IMR-90 (cell line): ENCODE measurements around the gene GPR173. TPM values are rescaled to one million over a fixed set of nuclear protein-coding genes. Genes with fewer than 3 reads are reported as not detected.

Experiments used
- ATAC-seq: fragments of 200-7000 bp; cut with Tn5 transposase; 2 replicates; pipeline ENCODE4 v1.9.1; 2020; ENCODE audit warnings: low read depth, mild to moderate bottlenecking, moderate library complexity
- BruUV-seq: library from RNA; stranded (reverse); fragments of 400-500 nt; replicated peaks from 2 replicates; lab custom pipeline; 2021; lab: Mats Ljungman, UMichigan
- CTCF ChIA-PET: fragments of 300-600 bp; formaldehyde crosslinking; extraction: SDS; loops from one replicate; lab custom pipeline; 2021; ENCODE audit warnings: antibody characterized with exemption; lab: Yijun Ruan, JAX
- POLR2A ChIA-PET: fragments of 300-600 bp; sonication (Branson Sonifier 250); formaldehyde crosslinking; loops from one replicate; lab custom pipeline; 2022; ENCODE audit warnings: antibody characterized with exemption; ENCODE audit not compliant: unreplicated experiment; lab: Charles Lee
- DNase-seq: peaks from one replicate; pipeline ENCODE4 v3.0.0; 2013
- H2AFZ ChIP-seq: replicated peaks from 2 replicates; pipeline ENCODE3; 2013; ENCODE audit warnings: low read length, mild to moderate bottlenecking; ENCODE audit not compliant: poor library complexity
- H2AK5ac ChIP-seq: 2 replicates; pipeline ENCODE4 v1.6.1; 2013; ENCODE audit warnings: low read depth, low read length, inconsistent platforms
- H2AK9ac ChIP-seq: replicated peaks from 2 replicates; pipeline ENCODE3; 2013; ENCODE audit warnings: mild to moderate bottlenecking, low read depth, low read length, moderate library complexity; ENCODE audit not compliant: poor library complexity
- H2BK120ac ChIP-seq: 2 replicates; pipeline ENCODE4 v1.6.1; 2013; ENCODE audit warnings: low read depth, low read length, inconsistent platforms
- H2BK15ac ChIP-seq: 3 replicates; pipeline ENCODE4 v1.6.1; 2013; ENCODE audit warnings: low read depth, low read length, inconsistent platforms
- H2BK20ac ChIP-seq: 2 replicates; pipeline ENCODE4 v1.6.1; 2013; ENCODE audit warnings: low read depth, mild to moderate bottlenecking, inconsistent platforms, low read length, moderate library complexity
- H2BK5ac ChIP-seq: 2 replicates; pipeline ENCODE4 v1.6.1; 2013; ENCODE audit warnings: mild to moderate bottlenecking, low read depth, low read length, inconsistent platforms; ENCODE audit not compliant: poor library complexity, severe bottlenecking
- H3K14ac ChIP-seq: replicated peaks from 2 replicates; pipeline ENCODE4 v1.6.1; 2013; ENCODE audit warnings: low read depth, low read length, inconsistent platforms
- H3K18ac ChIP-seq: 2 replicates; pipeline ENCODE4 v1.6.1; 2013; ENCODE audit warnings: low read depth, low read length, control low read depth
- H3K23ac ChIP-seq: 2 replicates; pipeline ENCODE4 v1.6.1; 2013; ENCODE audit warnings: low read depth, low read length, inconsistent platforms
- H3K27ac ChIP-seq: 2 replicates; pipeline ENCODE4 v1.5.1; 2013; ENCODE audit warnings: mild to moderate bottlenecking, control low read depth, low read length; ENCODE audit not compliant: insufficient read depth
- H3K27me3 ChIP-seq: 2 replicates; pipeline ENCODE4 v1.6.1; 2013; ENCODE audit warnings: low read length; ENCODE audit not compliant: control insufficient read depth, insufficient read depth
- H3K36me3 ChIP-seq: 2 replicates; pipeline ENCODE4 v1.6.1; 2013; ENCODE audit warnings: low read length, mixed read lengths; ENCODE audit not compliant: control insufficient read depth, insufficient read depth
- H3K4ac ChIP-seq: 2 replicates; pipeline ENCODE4 v1.6.1; 2013; ENCODE audit warnings: low read depth, low read length, inconsistent platforms
- H3K4me1 ChIP-seq: 2 replicates; pipeline ENCODE4 v1.6.1; 2013; ENCODE audit warnings: low read length, mixed read lengths; ENCODE audit not compliant: control insufficient read depth, insufficient read depth
- H3K4me2 ChIP-seq: 2 replicates; pipeline ENCODE4 v1.6.1; 2013; ENCODE audit warnings: low read depth, mild to moderate bottlenecking, control low read depth, low read length, moderate library complexity
- H3K4me3 ChIP-seq: 2 replicates; pipeline ENCODE4 v1.5.1; 2013; ENCODE audit warnings: low read depth, mild to moderate bottlenecking, control low read depth, low read length, moderate library complexity; ENCODE audit not compliant: insufficient read depth
- H3K56ac ChIP-seq: 2 replicates; pipeline ENCODE4 v1.6.1; 2013; ENCODE audit warnings: low read length, inconsistent platforms; ENCODE audit not compliant: insufficient read depth; ENCODE audit errors: extremely low read depth
- H3K79me1 ChIP-seq, 2 experiments: 2 replicates each; pipeline ENCODE4 v1.6.1; 2013; ENCODE audit warnings: low read length in 2 of 2, inconsistent platforms in 1 of 2, low read depth in 1 of 2
- H3K9ac ChIP-seq: 2 replicates; pipeline ENCODE4 v1.6.1; 2013; ENCODE audit warnings: low read depth, low read length, control low read depth
- H3K9me1 ChIP-seq: 2 replicates; pipeline ENCODE4 v1.6.1; 2013; ENCODE audit warnings: low read length, inconsistent platforms; ENCODE audit not compliant: insufficient read depth
- H3K9me3 ChIP-seq: 2 replicates; pipeline ENCODE4 v1.6.1; 2013; ENCODE audit warnings: low read length; ENCODE audit not compliant: control insufficient read depth, insufficient read depth
- H4K20me1 ChIP-seq: 2 replicates; pipeline ENCODE4 v1.6.1; 2013; ENCODE audit warnings: low read length, inconsistent platforms; ENCODE audit not compliant: insufficient read depth
- H4K5ac ChIP-seq: 2 replicates; pipeline ENCODE4 v1.6.1; 2013; ENCODE audit warnings: mild to moderate bottlenecking, low read depth, low read length, control low read depth
- H4K8ac ChIP-seq, 2 experiments: 2 replicates each; pipeline ENCODE4 v1.6.1; 2013; ENCODE audit warnings: low read depth in 2 of 2, low read length in 2 of 2, control low read depth in 1 of 2, inconsistent platforms in 1 of 2
- H4K91ac ChIP-seq: 2 replicates; pipeline ENCODE4 v1.6.1; 2013; ENCODE audit warnings: low read depth, low read length, inconsistent platforms; ENCODE audit not compliant: insufficient read depth
- BHLHE40 ChIP-seq: fragments of 150-350 bp; IDR thresholded peaks from 2 replicates; pipeline ENCODE4 v1.6.1; 2016; ENCODE audit warnings: mild to moderate bottlenecking, low read depth, low read length
- SMC3 ChIP-seq: fragments of 150-350 bp; IDR thresholded peaks from 2 replicates; pipeline ENCODE4 v1.6.1; 2016; ENCODE audit warnings: low read depth, mild to moderate bottlenecking, antibody characterized with exemption, low read length, moderate library complexity
- WGBS, 2 experiments: methylation state at CpG; one replicate each; pipeline versions ENCODE4 v1.1.5 to v1.1.7; 2013; ENCODE audit warnings: missing lambda C conversion rate in 2 of 2; ENCODE audit not compliant: insufficient read length in 1 of 2; ENCODE audit errors: extremely low coverage in 2 of 2; 5-methylcytosine and 5-hydroxymethylcytosine counted together
- dilution Hi-C: fragments of 300-500 bp; cut with HindIII; formaldehyde crosslinking; loops from one replicate; pipeline ENCODE4 v1.14.3; 2018; ENCODE audit warnings: low sequenced_read_pairs; ENCODE audit not compliant: unreplicated experiment
- in situ Hi-C: fragments of 300-500 bp; cut with MboI; formaldehyde crosslinking; loops from 3 replicates; pipeline ENCODE4 v1.14.3; 2019; ENCODE audit warnings: low sequenced_read_pairs, inconsistent platforms, mixed read lengths
- intact Hi-C: fragments of 100-400 bp; cut with micrococcal nuclease; formaldehyde crosslinking; loops from 2 replicates; pipeline ENCODE4 v1.10.0; 2022
- polyA plus RNA-seq, 3 experiments: library from polyadenylated mRNA; depleted of rRNA; stranded (reverse); fragments of >200 nt; gene quantifications; 2 replicates each; pipeline ENCODE4 v1.2.3, GENCODE V29; 2012; ENCODE audit warnings: low replicate concordance in 1 of 3
- total RNA-seq: library from RNA; depleted of rRNA; stranded (reverse); fragments of >200 nt; gene quantifications from 2 replicates; pipeline ENCODE4 v1.2.3, GENCODE V29; 2012

Gene GPR173
- total and polyA plus RNA-seq, 2 of the 4 experiments (the other 2 are of a cell fraction), result 0.90 to 6.1 TPM

- dilution Hi-C loops (no loop called here), intact Hi-C loops (no loop called here), in situ Hi-C loops (no loop called here)
- no peak overlapping the region for H3K23ac ChIP-seq
- H3K56ac ChIP-seq, result no peak overlapping the region
- no peak overlapping the region for H3K27ac ChIP-seq
- ATAC-seq (no peak), DNase-seq (no peak)
- no TSS peak for BruUV-seq
- H2AK5ac ChIP-seq, result no peak overlapping the region
- no peak overlapping the region for H3K4ac ChIP-seq
- no peak overlapping the region for H2BK120ac ChIP-seq
- H3K27me3 ChIP-seq, result peaks cover 14% of the 10 kb centered on the region
- H3K9ac ChIP-seq, result no peak overlapping the region
- H4K91ac ChIP-seq, result no peak overlapping the region
- H2BK5ac ChIP-seq, result no peak overlapping the region
- CTCF ChIA-PET, result no interaction called here
- no peak overlapping the region for H2AFZ ChIP-seq
- no peaks in the 10 kb centered on the region for H3K36me3 ChIP-seq
- no peak overlapping the region for H3K4me2 ChIP-seq
- H3K9me1 ChIP-seq, result 0 out of 2 replicates have a peak, but pooled peaks cover under 1% of the 10 kb centered on the region
- H3K14ac ChIP-seq, result no peak overlapping the region
- TF ChIP-seq BHLHE40 (no peak), SMC3 (no peak)
- H4K20me1 ChIP-seq, result peaks cover 6% of the 10 kb centered on the region; the same call in 1 of the 2 replicates
- H3K4me3 ChIP-seq, result no peak overlapping the region
- no peak overlapping the region for H2BK20ac ChIP-seq
- H4K8ac ChIP-seq, result no peak overlapping the region
- no peak overlapping the region for H4K5ac ChIP-seq
- peaks cover 1% of the 10 kb centered on the region; the same call in 1 of the 2 replicates for H3K4me1 ChIP-seq
- H2AK9ac ChIP-seq, result no peak overlapping the region
- H2BK15ac ChIP-seq, result no peak overlapping the region
- POLR2A ChIA-PET, result no interaction called here
- H3K18ac ChIP-seq, result no peak overlapping the region
- WGBS, 2 experiments, result no CpG with 5 or more reads among the region's 5 CpGs
- H3K79me1 ChIP-seq, result peaks cover 0 to 10% of the 10 kb centered on the region in 2 experiments; a peak in 3 of 4 replicates
- no peaks in the 10 kb centered on the region for H3K9me3 ChIP-seq
Observed at GRCh38 chrX:53044995-53045394, 3.6 kb upstream of the GPR173 start.
